ENCODE results near the gene TGIF1. TPM values are rescaled to one million over a fixed set of nuclear protein-coding genes. Genes with fewer than 3 reads are reported as not detected.

The TGIF1 gene
- total and polyA plus RNA-seq, 9 of the 15 experiments (the other 6 are each of a cell fraction or from before 2014, with no cell fraction given) = 16.1 to 77.7 (median 44.6) TPM

GRCh38 chr18:3460823-3461398 is 10.9 kb downstream of the TGIF1 start (continued):
- TF ChIP-seq CLOCK (CRISPR knock-in tag; IDR thresholded peaks at IDR 0.05; ENCODE audit: borderline replicate concordance) = no peak
- TF ChIP-seq TCF7 (IDR thresholded peaks at IDR 0.05; ENCODE audit: borderline replicate concordance) = no peak
- no peak for TF ChIP-seq SP1 (CRISPR knock-in tag; IDR thresholded peaks at IDR 0.05)
- peak; percentile 74 for TF ChIP-seq ZNF280A (IDR thresholded peaks at IDR 0.05; ENCODE audit: low read depth, partially characterized antibody)
- TF ChIP-seq TEAD4 (IDR thresholded peaks at IDR 0.05; ENCODE audit: low read length) = no peak
- no peak for TF ChIP-seq TEAD4 (CRISPR knock-in tag; IDR thresholded peaks at IDR 0.05; ENCODE audit: borderline replicate concordance)
- no peak for TF ChIP-seq ZNF444 (CRISPR knock-in tag; IDR thresholded peaks at IDR 0.05)
- no peak for TF ChIP-seq SIN3A (IDR thresholded peaks at IDR 0.05; ENCODE audit: borderline replicate concordance in 2 of 2, control insufficient read depth in 1 of 2, low read depth in 2 of 2, low read length in 2 of 2)
- TF ChIP-seq ZC3H8 (IDR thresholded peaks at IDR 0.05) = no peak
- no peak for TF ChIP-seq ESRRB (CRISPR knock-in tag; IDR thresholded peaks at IDR 0.05; ENCODE audit: borderline replicate concordance)
- TF ChIP-seq ZNF76 (CRISPR knock-in tag; IDR thresholded peaks at IDR 0.05; ENCODE audit: borderline replicate concordance) = no peak
- no peak for TF ChIP-seq ELK3 (CRISPR knock-in tag; IDR thresholded peaks at IDR 0.05)
- no peak for TF ChIP-seq FOXA1 (IDR thresholded peaks at IDR 0.05; ENCODE audit: borderline replicate concordance)
- no peak for TF ChIP-seq NFRKB (IDR thresholded peaks at IDR 0.05; ENCODE audit: low read depth)
- no peak for TF ChIP-seq ZNF780A (CRISPR knock-in tag; IDR thresholded peaks at IDR 0.05)
- no peak for TF ChIP-seq JUND (IDR thresholded peaks at IDR 0.05; ENCODE audit: borderline replicate concordance, low read depth, low read length)
- TF ChIP-seq JUND (tag; IDR thresholded peaks at IDR 0.05; ENCODE audit: borderline replicate concordance, low read depth, low read length) = no peak
- no peak for TF ChIP-seq ATF6 (CRISPR knock-in tag; IDR thresholded peaks at IDR 0.05)
- no peak for TF ChIP-seq CREM (IDR thresholded peaks at IDR 0.05; ENCODE audit: low read depth)
- no peak for TF ChIP-seq CHD4 (IDR thresholded peaks at IDR 0.05; ENCODE audit: insufficient read depth, insufficient replicate concordance, low read depth, low read length, poor library complexity, severe bottlenecking)
- TF ChIP-seq CEBPG (CRISPR knock-in tag; IDR thresholded peaks at IDR 0.05) = no peak
- TF ChIP-seq CEBPG (tag; conservative IDR thresholded peaks at IDR 0.05 in 1 of 2, IDR thresholded peaks at IDR 0.05 in 1 of 2) = no peak

All from K562 (cell line).